GM18517 (cell line): ENCODE results near the gene FHAD1.

Experiments
- ATAC-seq: cut with Tn5 transposase; IDR thresholded peaks from one replicate; pipeline ENCODE4 v1.9.1; 2021; ENCODE audit warnings: mild to moderate bottlenecking, moderate library complexity; ENCODE audit not compliant: unreplicated experiment

Gene FHAD1

DNA sequence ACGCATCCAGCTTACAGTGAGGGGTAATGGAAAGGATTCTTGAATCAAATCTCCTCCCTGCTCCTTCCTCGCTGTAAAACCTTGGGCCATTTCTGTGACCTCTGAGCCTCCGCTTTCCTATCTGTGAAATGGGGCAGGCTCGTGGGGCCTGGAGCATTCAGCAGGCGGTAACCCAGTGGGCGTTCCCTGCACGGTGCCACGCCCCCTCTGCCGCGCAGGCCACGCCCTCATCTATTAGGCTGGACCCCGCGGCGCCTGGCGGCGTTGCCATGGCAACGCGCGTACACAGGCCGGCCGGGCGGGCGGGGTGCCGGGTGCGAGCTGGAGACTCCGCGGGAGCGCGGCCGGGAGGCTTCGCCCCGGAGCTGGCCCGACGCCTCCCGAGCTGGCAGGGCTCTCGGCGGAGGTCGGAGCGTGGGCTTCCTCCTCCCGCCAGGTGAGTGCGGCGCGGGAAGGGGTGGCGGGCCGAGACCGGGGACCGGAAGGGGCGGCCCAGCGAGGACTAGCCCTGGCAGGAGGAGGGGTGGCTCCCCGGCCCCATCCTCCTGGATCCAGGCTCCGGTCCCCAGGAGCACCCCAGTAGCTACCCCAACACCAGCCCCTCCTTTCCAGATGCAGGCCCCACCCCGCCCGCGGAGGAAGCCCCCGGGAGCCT is at the start of gene FHAD1:
Gene FHAD1, plus strand, starts transcription at position 264 of the 655 bp plus-strand sequence. CDS start 4,562 bp downstream, outside the sequence.
- no peak for ATAC-seq

- ATAC-seq = no peak
These were observed 49.2 kb upstream of the FHAD1 start for GRCh38 chr1:15197591-15198447.

GRCh38 chr1:15198684-15199083 is 48.3 kb upstream of the FHAD1 start:
- ATAC-seq = no peak

- no peak for ATAC-seq
These were observed 45.8 kb upstream of the FHAD1 start for GRCh38 chr1:15201221-15201620.

DNA sequence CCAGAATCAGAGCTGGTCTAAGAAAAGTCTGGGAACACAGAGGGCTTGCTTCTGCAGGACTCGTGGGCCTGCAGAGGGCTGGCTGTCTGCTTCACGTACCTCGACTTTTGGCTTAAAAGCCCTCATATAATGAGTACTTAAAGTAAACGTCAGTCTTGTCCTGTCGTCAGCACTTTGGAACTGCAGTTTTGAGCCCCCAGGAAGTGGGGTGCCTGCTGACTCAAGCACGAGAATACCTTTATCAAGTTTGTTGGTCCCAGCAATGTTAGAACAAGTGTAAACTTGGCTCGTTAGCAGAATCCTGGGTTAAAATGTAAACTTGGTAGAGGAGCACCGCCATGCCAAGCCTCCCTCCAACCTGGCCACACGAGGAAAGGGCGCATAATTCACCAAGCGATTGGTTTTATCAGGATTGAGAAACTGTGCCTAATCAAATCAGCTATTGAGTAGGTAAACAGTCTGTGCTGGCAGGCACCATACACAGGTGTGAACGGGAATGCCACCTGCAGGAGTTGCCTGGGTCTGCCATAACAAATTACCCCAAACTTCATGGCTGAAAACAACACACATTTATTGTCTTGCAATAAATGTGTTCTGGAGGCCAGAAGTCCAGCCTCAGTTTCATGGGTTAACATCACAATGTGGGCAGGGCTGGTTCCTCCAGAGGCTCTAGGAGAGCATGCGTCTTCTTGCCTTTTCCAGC is 45.0 kb upstream of the FHAD1 start:
- no peak for ATAC-seq

GRCh38 chr1:15204931-15205330 is 42.1 kb upstream of the FHAD1 start:
- ATAC-seq = no peak

- no peak for ATAC-seq
These were observed 41.3 kb upstream of the FHAD1 start for GRCh38 chr1:15205586-15206346.

- no peak for ATAC-seq
These were observed 40.5 kb upstream of the FHAD1 start for GRCh38 chr1:15206418-15207030.

DNA sequence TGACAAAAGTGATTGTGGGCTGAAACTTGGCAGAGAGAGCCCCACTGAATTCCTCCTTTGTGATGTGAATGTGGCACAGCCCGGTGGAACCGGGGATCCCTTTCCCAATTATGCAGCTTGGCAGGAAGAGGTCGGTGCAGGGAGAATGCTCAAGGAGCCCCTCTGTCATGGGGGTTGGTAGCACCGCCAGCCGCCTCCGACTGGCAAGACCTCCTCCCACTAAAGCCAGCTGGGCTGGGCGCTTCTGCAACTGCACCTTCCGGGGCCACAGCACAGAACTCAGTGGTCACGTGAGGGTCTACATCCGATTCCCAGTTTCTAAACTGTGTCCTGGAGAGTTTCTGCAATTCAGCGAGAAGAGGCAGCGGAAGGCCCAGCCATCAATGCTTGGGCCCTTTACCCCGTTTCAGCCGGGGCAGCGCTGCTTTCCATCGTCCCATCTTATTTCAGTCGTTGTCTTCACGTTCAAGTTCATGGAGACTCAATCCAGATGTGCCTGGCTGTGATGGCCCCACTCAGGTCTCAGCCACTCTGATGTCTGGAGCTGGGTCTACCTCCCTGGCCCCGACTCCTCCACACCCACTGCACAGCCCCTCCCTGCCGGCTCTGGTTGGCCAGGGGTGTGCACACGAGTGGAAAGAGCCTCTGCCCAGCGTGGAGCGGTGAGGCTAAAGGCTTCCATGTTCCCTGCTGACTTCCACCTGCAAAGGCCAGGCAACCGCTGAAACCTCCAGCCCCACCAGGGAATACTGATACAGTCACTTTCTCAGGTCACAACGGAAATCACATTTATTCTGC is 39.8 kb upstream of the FHAD1 start:
- ATAC-seq = no peak

GRCh38 chr1:15207829-15208429 is 39.1 kb upstream of the FHAD1 start:
- ATAC-seq = no peak

DNA sequence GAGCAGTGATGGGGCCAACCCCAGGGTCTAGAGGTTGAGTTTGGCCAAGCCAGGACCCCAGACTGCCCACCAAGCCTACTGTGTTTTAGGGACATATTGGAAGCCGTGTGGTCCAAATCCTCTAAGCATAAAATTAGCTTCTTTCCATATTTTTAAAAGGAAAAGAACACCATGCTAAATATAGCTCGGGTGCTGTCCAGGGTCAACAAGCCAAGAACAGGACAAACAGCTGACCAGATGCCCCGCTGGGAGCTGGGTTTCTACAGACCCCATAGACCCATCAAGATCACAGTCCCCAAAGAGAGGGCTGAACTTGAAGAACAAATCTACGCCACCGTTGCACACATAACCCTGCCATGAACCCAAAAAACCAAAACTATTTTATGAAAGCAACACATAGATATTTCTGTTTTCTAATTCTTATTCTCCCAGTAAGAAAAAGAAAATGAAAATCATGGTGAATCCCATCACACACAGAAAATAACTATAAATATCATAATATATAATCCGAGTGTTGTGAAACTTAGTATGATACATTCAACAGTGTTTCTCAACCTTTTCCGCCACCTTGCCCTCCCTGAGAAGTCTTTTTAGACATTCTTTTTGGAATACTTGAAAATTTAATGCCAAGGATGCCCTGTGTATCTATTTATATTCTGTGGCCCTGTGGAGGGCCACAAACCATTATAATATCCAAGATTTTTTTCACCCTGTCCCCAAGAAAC is 36.2 kb upstream of the FHAD1 start:
- no peak for ATAC-seq

DNA sequence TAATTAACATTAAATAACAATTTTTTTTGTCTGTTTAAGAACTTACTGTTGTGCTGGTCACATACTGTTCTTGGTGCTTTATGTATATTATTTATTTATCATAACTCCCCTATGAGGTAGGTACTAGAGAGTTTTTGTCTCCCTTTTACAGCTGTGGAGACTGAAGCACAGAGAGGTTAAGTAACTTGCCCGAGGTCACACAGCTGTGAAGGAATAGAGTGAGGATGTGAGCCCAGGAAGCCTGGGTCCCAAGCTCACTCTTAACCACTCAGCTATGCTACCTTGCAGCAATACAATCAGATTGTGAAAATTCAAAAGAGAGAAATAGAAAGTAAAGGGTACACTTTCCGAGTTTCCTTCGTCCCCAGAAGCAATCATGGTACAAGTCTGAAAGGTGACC is 35.6 kb upstream of the FHAD1 start:
- no peak for ATAC-seq

DNA sequence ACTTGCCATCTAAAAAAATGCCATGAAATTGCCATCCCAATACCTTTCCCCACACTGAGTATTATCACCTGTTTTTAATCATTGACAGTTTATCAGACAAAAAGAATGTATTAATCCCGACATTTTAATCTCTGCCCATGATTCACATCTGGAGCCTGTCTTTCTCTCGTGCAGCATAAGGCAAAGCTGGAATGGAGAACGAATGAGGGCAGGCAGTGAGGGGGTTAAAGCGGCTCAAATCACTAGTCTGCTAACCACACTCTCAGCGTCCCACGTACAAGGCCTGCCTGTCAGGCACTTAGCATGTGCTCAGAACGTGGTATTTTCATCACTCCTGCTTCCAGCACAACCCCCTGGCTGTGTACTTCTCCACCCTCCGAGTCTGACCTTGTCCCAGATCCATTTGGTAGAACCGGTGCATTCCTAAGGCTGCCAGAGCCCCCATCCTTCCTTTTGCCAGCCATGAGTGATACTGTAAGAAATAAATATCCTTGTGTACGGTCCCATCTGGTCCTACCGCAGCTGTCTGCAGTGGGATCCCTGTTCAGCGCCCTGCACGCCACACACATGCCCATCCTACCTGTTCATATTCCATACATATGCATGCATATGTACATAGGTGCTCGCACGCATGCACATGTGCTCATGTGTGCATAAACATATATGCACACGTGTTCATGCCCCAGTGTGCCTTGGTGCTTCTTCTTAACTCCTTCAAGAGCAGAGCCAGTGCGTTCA is 34.6 kb upstream of the FHAD1 start:
- no peak for ATAC-seq

DNA sequence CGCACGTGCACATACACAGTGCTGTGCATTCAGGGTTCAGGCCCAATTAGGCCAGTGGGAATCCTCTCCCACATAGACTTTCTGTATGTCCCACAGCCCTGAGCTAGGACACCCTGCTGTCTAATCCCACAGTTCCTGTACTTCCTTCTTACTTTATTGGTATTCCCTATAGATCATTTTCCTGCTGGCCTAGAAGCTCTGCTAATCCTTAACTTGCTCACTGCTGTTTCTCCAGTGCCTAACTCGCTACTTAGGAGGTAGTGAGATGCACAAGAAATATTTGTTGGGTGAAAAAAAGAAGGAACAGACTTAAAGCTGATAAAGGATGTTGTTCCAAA is 34.1 kb upstream of the FHAD1 start:
- ATAC-seq = no peak

DNA sequence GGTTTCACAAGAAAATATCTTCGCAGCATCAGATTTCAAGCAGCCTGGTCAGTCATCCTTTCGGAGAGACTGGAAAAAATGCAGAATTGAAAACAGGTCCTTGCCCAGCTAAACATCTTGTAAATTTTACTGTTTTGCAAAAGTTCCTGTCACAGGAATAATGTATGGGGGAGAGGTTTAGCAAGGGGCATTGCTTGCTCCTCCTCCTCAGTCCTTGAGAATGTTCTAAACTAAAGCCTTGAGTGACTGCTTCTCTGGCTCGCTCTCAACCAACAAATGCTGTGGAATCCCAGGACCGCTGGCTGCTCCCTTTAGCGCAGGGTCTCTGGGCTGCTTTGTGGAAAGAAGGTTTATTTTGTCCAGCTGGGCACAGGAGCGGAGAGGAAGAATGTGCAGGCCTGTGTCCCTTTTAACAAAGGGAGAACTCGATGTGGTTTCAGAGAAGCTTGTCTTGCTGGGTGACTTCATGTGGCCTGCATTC is 33.6 kb upstream of the FHAD1 start:
- ATAC-seq = no peak

DNA sequence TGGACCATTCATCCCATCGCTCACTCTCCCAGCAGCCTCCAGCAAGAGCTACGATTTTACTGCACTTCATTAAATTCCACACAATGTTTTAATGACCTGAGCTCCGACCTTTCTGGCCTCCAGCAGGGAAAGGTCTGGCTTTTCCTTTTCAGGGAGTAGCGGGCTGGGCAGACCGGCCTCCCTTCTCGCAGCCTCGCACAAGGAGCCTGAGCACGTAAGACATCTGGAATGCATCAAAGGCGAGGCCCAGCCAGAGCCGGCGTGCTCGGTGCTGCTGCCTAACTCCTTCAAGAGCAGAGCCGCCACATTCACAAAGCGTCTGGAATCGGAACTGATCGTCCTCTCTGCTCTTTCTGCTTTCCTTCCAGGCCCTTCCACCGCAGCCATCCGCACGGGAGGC is 32.5 kb upstream of the FHAD1 start:
- ATAC-seq = no peak

GRCh38 chr1:15215116-15215515 is 31.9 kb upstream of the FHAD1 start:
- ATAC-seq = no peak

DNA sequence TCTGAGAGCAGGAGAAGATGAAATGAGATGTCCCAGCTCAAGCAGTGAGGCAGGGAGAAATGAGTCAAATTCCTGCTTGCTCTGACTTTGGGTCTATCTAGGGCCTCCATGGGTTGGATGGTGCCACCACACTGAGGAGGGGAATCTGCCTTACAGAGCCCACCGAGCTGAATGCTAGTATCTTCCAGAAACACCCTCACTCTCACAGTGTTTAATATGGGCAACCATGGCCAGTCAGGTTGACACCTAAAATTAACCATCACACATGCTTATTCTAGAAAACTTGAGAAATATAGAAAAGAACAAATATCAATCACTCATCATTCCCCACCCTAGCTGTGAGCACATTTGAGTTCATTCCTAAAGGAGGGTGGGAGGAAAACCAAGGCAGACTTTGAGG is 29.4 kb upstream of the FHAD1 start:
- no peak for ATAC-seq
